UCSD-AML1 (cell line): Measurements from ENCODE around the gene WDR82.
A peak's percentile ranks its signal among the peaks of the same experiment; 100 is the strongest.

Experiments used
- DNase-seq: peaks from one replicate; lab custom pipeline; 2025; ENCODE audit not compliant: unreplicated experiment; lab: John Stamatoyannopoulos, UW

The WDR82 gene, protein sequence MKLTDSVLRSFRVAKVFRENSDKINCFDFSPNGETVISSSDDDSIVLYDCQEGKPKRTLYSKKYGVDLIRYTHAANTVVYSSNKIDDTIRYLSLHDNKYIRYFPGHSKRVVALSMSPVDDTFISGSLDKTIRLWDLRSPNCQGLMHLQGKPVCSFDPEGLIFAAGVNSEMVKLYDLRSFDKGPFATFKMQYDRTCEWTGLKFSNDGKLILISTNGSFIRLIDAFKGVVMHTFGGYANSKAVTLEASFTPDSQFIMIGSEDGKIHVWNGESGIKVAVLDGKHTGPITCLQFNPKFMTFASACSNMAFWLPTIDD

DNA sequence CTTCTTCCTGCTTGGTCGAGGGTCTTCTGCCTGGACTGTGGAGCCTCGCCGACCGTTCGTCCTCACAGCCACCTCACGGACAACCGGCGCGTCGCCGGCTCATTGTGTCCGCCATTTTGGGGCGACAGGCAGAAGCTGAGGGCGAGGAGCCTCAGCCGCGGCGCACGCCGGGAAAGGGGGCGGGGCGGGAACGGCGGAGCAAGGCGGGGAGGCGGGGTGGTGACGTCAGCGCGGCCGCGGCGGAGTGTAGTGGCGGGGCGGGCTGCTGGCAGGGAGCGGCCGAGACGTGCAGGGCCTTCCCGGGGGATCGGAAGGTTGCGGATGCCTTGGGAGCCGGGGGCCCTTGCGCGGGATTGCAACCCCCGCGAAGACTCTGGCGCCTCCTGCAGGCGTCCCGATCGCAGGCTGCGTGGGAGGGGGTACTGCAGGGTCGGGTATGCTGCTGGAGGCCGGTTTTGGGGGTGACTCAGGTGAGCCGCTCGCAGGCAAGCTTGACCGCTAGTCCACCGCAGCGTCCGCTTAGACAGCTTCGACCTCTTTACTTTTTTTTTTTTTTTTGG, at the start of gene WDR82:
WDR82 (minus strand) TSS at position 140 of the 560 bp plus-strand sequence. CDS start 288 bp downstream, outside the sequence.
- peak; percentile 96 for DNase-seq

GRCh38 chr3:52327486-52328290, 49.2 kb upstream of the WDR82 start:
- no peak for DNase-seq

DNA sequence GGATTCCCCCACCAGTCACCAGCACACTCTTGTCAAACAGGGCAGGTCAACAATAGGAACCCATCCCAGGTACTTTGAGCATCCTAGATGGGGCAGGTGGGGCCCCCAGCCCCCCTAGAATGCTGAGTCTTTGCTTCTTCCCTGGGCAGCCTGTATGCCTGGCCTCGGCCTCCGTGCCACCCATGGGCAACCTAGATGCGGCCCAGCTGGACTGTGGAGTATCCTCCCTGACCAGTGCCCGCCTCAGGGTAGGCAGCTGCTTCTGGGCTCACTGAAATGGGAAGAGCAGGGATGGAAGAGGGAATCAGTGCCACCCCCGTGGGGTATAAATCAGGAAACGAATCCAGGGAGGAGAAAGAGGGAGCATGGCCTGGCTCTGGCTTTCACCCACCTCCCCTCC, 48.5 kb upstream of the WDR82 start:
- no peak for DNase-seq

DNA sequence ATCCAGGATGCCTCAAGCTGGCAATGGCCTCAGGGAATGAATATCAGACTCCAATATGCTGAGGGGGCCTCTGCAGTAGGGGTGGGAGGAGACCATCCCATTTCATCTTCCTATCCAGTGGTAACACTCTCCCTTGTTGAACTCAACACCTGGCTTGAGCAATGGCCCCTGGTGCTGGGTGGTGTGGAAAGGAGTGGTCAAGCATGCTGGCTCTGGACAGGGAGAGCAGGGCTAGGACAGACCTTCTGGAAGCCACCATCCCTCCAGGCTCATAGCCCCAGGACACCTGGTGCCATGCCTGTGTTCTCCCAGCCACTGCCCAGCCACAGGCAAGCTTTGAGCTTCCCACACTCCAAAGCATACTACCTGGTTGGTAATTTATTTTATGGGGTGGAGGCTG, 47.2 kb upstream of the WDR82 start:
- no peak for DNase-seq

GRCh38 chr3:52324676-52325075, 46.2 kb upstream of the WDR82 start:
- DNase-seq: no peak

- DNase-seq: peak; percentile 21
Observed at GRCh38 chr3:52323526-52324295, 45.3 kb upstream of the WDR82 start.

- DNase-seq: no peak
Observed at GRCh38 chr3:52322466-52322865, 44.0 kb upstream of the WDR82 start.

- DNase-seq: no peak
Observed at GRCh38 chr3:52321481-52321880, 43.0 kb upstream of the WDR82 start.

GRCh38 chr3:52319921-52320595, 41.6 kb upstream of the WDR82 start:
- DNase-seq: no peak

DNA sequence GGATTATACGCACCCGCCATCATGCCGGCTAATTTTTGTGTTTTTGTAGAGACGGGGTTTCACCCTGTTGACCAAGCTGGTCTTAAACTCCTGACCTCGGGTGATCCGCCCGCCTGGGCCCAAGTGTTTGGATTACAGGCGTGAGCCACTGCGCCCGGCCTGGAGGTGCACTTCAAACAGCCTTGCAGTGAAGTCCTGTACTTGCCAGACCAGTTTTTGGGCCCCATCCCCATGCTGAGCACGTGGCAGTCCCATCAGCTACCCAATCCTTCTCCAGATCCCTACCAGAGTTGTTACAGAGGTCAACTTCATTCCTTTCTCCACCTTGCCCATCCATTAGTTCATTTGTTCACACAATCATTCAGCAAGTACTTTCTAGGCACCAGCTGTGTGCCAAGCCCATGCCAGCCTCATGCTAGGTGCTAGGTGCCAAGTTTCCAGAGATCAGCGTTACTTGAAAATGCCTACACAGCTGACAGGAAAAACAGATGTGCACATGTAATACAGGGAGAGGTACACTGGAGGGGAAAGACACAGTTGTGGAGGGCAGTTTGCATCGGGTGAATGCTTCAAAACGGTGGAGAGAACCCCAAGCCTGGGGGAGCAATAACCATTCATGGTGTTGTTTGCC, 39.9 kb upstream of the WDR82 start:
- DNase-seq: no peak

- DNase-seq: no peak
Observed at GRCh38 chr3:52317208-52318000, 39.0 kb upstream of the WDR82 start.

DNA sequence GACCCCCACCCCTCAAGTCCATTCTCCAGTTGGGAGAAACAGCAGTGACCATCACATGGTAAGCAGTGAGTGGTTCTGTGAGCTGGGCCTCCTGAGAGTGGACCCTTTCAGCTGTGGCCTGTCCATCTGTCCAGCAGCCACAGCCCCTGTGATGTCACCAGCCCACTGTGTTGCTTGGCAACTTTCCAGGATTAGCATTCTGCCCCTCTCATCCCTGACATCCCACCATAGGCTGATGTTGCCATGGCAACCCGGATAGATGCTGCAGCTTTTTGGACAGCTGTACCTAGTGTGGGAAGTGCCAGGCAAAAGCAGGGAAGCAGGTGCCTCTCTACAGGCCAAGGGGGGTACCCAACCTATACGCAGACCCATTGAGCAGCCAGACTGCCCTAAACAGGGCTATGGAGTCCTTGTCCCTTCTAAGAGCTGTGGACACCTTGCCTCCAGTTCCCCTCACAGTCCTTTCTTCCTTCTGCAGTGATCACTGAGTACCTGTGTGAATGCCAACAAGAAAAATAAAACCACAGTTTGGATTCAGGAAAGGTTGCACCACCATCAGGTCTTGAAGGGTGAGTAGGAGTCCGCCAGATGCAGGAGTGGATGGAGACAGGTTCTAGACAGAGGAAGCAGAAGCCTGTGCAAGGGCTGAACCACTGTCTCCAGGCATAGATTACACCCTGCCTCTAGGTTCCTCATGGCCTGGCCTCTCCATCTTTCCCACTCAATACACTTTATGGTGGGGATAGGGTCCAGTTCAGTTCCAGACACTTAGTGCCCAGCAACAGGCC, 37.7 kb upstream of the WDR82 start, which contains the start of gene DNAH1:
DNAH1 (plus strand) TSS at position 343 of the 788 bp plus-strand sequence. CDS start 6,124 bp downstream, outside the sequence.
- DNase-seq: no peak

GRCh38 chr3:52315006-52315405, 36.6 kb upstream of the WDR82 start:
- DNase-seq: no peak

GRCh38 chr3:52314489-52314888, 36.0 kb upstream of the WDR82 start:
- DNase-seq: no peak

DNA sequence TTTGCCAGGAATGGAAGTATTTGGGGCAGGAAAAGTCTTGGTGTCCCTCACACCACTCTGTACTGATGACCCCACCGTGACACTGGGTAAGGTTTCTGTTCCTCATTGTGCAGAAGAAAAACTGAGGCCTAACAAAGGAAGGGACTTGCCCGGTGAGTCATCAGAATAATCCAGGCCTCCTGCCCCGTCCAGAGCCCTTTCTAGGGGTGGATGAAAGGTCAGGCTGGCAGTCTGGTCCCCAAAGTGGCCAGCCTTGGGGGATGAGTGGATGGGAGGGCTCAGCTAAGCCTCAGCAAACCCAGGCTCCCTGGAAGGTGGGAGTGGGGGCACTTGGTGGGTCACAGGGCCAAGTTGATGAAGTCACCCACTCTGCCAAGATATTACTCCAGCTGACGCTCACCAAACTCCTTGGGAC, 35.3 kb upstream of the WDR82 start:
- no peak for DNase-seq

- DNase-seq: no peak
Observed at GRCh38 chr3:52313188-52313773, 34.8 kb upstream of the WDR82 start.

GRCh38 chr3:52311576-52312119, 33.2 kb upstream of the WDR82 start:
- DNase-seq: no peak
